RWPE1 (cell line): ENCODE measurements around the gene SUPV3L1.

Experiments used
- CTCF ChIA-PET: fragments of 350-600 bp; sonication (Branson Sonifier 250); formaldehyde crosslinking; extraction: SDS; loops from one replicate; lab custom pipeline; 2021; lab: Yijun Ruan, JAX
- POLR2A ChIA-PET: fragments of 400-600 bp; formaldehyde crosslinking; extraction: SDS; loops from one replicate; lab custom pipeline; 2020; ENCODE audit warnings: antibody characterized with exemption; ENCODE audit not compliant: low non-redundant PET; lab: Yijun Ruan, JAX
- DNase-seq: peaks from one replicate; pipeline ENCODE4 v3.0.0; 2012; ENCODE audit warnings: low spot score
- H3K27ac ChIP-seq: fragments of 450-650 bp; 2 replicates; pipeline ENCODE4 v1.5.1; 2017
- CTCF ChIP-seq: fragments of 450-650 bp; conservative IDR thresholded peaks from 2 replicates; pipeline ENCODE4 v1.5.1; 2017; ENCODE audit warnings: low read depth, mild to moderate bottlenecking

Gene SUPV3L1

GRCh38 chr10:69254877-69255276 is 74.8 kb downstream of the SUPV3L1 start:
- CTCF ChIA-PET = no interaction called here
- no peak overlapping the region for H3K27ac ChIP-seq
- no peak for TF ChIP-seq CTCF
- POLR2A ChIA-PET = interaction anchor here (0.5 kb wide), 1 partner anchor 70 kb away, joined by 12 read pairs; no protein-coding TSS in a partner anchor
- no peak for DNase-seq
